C4-2B (cell line): Measurements from ENCODE around the gene HASPIN.

Experiments
- H3K27ac ChIP-seq: fragments of 450-650 bp; 2 replicates; pipeline ENCODE4 v1.5.1; 2017
- CTCF ChIP-seq: fragments of 450-650 bp; conservative IDR thresholded peaks from 2 replicates; pipeline ENCODE4 v1.5.1; 2017; ENCODE audit warnings: mild to moderate bottlenecking
- ZFX ChIP-seq: fragments of 450-650 bp; IDR thresholded peaks from 2 replicates; pipeline ENCODE4 v1.6.1; 2017

Gene HASPIN

GRCh38 chr17:3691617-3692067 lies 32.1 kb upstream of the HASPIN start:
- TF ChIP-seq CTCF (no peak), ZFX (no peak)
- no peak overlapping the region for H3K27ac ChIP-seq

GRCh38 chr17:3692346-3692745 lies 31.4 kb upstream of the HASPIN start:
- H3K27ac ChIP-seq: no peak overlapping the region
- TF ChIP-seq CTCF: no peak
- TF ChIP-seq ZFX: no peak

GRCh38 chr17:3693141-3693540 lies 30.6 kb upstream of the HASPIN start:
- no peak for TF ChIP-seq ZFX
- TF ChIP-seq CTCF: no peak
- no peak overlapping the region for H3K27ac ChIP-seq

GRCh38 chr17:3693829-3694231 lies 29.9 kb upstream of the HASPIN start:
- no peak overlapping the region for H3K27ac ChIP-seq
- TF ChIP-seq ZFX (no peak), CTCF (no peak)

GRCh38 chr17:3695129-3695722 lies 28.5 kb upstream of the HASPIN start:
- H3K27ac ChIP-seq: peak overlapping the region; percentile 35
- TF ChIP-seq ZFX (no peak), CTCF (no peak)

GRCh38 chr17:3695723-3696411 lies 27.8 kb upstream of the HASPIN start, which contains the start of gene P2RX5:
TSS of gene P2RX5 (minus strand) at chr17:3696155. CDS start at chr17:3696005, 150 bp downstream.
- peak; percentile 56; the same call in 1 of the 2 replicates for TF ChIP-seq ZFX
- TF ChIP-seq CTCF: no peak
- peak within 1 kb of the TSS; percentile 35 for H3K27ac ChIP-seq

GRCh38 chr17:3697103-3697476 lies 26.6 kb upstream of the HASPIN start:
- H3K27ac ChIP-seq: no peak overlapping the region
- TF ChIP-seq CTCF (no peak), ZFX (no peak)
